HEK293 (cell line): Measurements from ENCODE around the gene CRY1.

Experiments used
- CTCF ChIA-PET: fragments of 350-600 bp; formaldehyde crosslinking; extraction: SDS; loops from one replicate; lab custom pipeline; 2021; ENCODE audit warnings: antibody characterized with exemption; lab: Yijun Ruan, JAX
- POLR2A ChIA-PET: fragments of 300-600 bp; formaldehyde crosslinking; extraction: SDS; loops from one replicate; lab custom pipeline; 2020; ENCODE audit warnings: antibody characterized with exemption, inconsistent platforms; lab: Yijun Ruan, JAX
- H3K27ac ChIP-seq: fragments of 200-500 bp; sonication (Bioruptor generic); 2 replicates; pipeline ENCODE4 v1.5.1; 2014; ENCODE audit warnings: low read depth, low read length, control low read depth, inconsistent platforms; ENCODE audit errors: extremely low read depth
- H3K36me3 ChIP-seq, 2 experiments: fragments of 200-500 bp in 1 of 2; sonication (Bioruptor generic) in 1 of 2; 1 replicate in 1 of 2; 2 replicates in 1 of 2; pipeline ENCODE4 v1.5.1; 2014 to 2017; ENCODE audit warnings: inconsistent platforms in 2 of 2, low read length in 2 of 2; ENCODE audit not compliant: control insufficient read depth in 2 of 2, insufficient read depth in 1 of 2
- H3K4me1 ChIP-seq: fragments of 200-500 bp; sonication (Bioruptor generic); 2 replicates; pipeline ENCODE4 v1.5.1; 2014; ENCODE audit warnings: mild to moderate bottlenecking, low read length, inconsistent platforms; ENCODE audit not compliant: control insufficient read depth, insufficient read depth
- H3K4me3 ChIP-seq: 2 replicates; pipeline ENCODE4 v1.5.1; 2011; ENCODE audit warnings: low read depth, mild to moderate bottlenecking, control low read depth, low read length, moderate library complexity
- H3K9me3 ChIP-seq: fragments of 200-500 bp; sonication (Bioruptor generic); 2 replicates; pipeline ENCODE4 v1.5.1; 2014; ENCODE audit warnings: low read depth, low read length, inconsistent platforms; ENCODE audit not compliant: control insufficient read depth, insufficient read depth
- ATF2 ChIP-seq: fragments of 450-650 bp; formaldehyde crosslinking; IDR thresholded peaks from 2 replicates; pipeline ENCODE4 v1.5.1; 2016; ENCODE audit warnings: missing biosample characterization, missing genetic modification characterization, low read depth
- HOXA7 ChIP-seq: sonication (generic); formaldehyde crosslinking; IDR thresholded peaks from 2 replicates; pipeline ENCODE4 v1.8.1; 2022; ENCODE audit warnings: missing genetic modification reagents, borderline replicate concordance
- KLF8 ChIP-seq: fragments of 450-650 bp; formaldehyde crosslinking; IDR thresholded peaks from 2 replicates; pipeline ENCODE4 v1.5.1; 2016; ENCODE audit warnings: missing biosample characterization, missing genetic modification characterization
- KLF9 ChIP-seq: fragments of 450-650 bp; formaldehyde crosslinking; IDR thresholded peaks from 2 replicates; pipeline ENCODE4 v1.5.1; 2016; ENCODE audit warnings: missing biosample characterization, missing genetic modification characterization, low read depth
- SETDB1 ChIP-seq: IDR thresholded peaks from one replicate; pipeline ENCODE4 v1.6.1; 2017; ENCODE audit warnings: mild to moderate bottlenecking, low read length, moderate library complexity, mixed read lengths; ENCODE audit not compliant: insufficient read length
- SP7 ChIP-seq: fragments of 450-650 bp; formaldehyde crosslinking; IDR thresholded peaks from 2 replicates; pipeline ENCODE4 v1.5.1; 2016; ENCODE audit warnings: missing biosample characterization, missing genetic modification characterization
- ZNF184 ChIP-seq: fragments of 450-650 bp; IDR thresholded peaks from 2 replicates; pipeline ENCODE4 v1.5.1; 2018; ENCODE audit warnings: missing biosample characterization, mild to moderate bottlenecking, missing genetic modification characterization
- ZNF19 ChIP-seq: fragments of 450-650 bp; formaldehyde crosslinking; IDR thresholded peaks from 2 replicates; pipeline ENCODE4; 2016; ENCODE audit warnings: missing biosample characterization, missing genetic modification characterization, low read depth
- ZNF292 ChIP-seq: fragments of 450-650 bp; formaldehyde crosslinking; IDR thresholded peaks from 2 replicates; pipeline ENCODE4 v1.5.1; 2016; ENCODE audit warnings: low read depth, missing biosample characterization, missing genetic modification characterization, borderline replicate concordance
- ZNF350 ChIP-seq: fragments of 450-650 bp; formaldehyde crosslinking; IDR thresholded peaks from 2 replicates; pipeline ENCODE4 v1.5.0; 2017; ENCODE audit warnings: missing biosample characterization, mild to moderate bottlenecking, missing genetic modification characterization
- ZNF366 ChIP-seq: fragments of 450-650 bp; formaldehyde crosslinking; conservative IDR thresholded peaks from 2 replicates; pipeline ENCODE4 v1.5.1; 2016; ENCODE audit warnings: missing biosample characterization, missing genetic modification characterization
- ZNF416 ChIP-seq: fragments of 450-650 bp; formaldehyde crosslinking; IDR thresholded peaks from 2 replicates; pipeline ENCODE4 v1.5.1; 2016; ENCODE audit warnings: missing biosample characterization, missing genetic modification characterization
- ZNF433 ChIP-seq: fragments of 450-650 bp; formaldehyde crosslinking; IDR thresholded peaks from 2 replicates; pipeline ENCODE4 v1.5.1; 2016; ENCODE audit warnings: missing biosample characterization, missing genetic modification characterization, low read depth
- ZNF529 ChIP-seq: fragments of 450-650 bp; formaldehyde crosslinking; IDR thresholded peaks from 2 replicates; pipeline ENCODE4 v1.5.1; 2017; ENCODE audit warnings: missing genetic modification characterization, missing biosample characterization; ENCODE audit not compliant: insufficient replicate concordance
- ZNF558 ChIP-seq: fragments of 450-650 bp; formaldehyde crosslinking; IDR thresholded peaks from 2 replicates; pipeline ENCODE4 v1.5.1; 2016; ENCODE audit warnings: missing biosample characterization, missing genetic modification characterization
- TF ChIP-seq, protein P1 (sequence below): fragments of 450-650 bp; formaldehyde crosslinking; IDR thresholded peaks from 2 replicates; pipeline ENCODE4 v1.5.1; 2017; ENCODE audit warnings: missing biosample characterization, missing genetic modification characterization
- TF ChIP-seq, protein P2 (sequence below): fragments of 450-650 bp; formaldehyde crosslinking; IDR thresholded peaks from 2 replicates; pipeline ENCODE4 v1.5.1; 2016; ENCODE audit warnings: missing biosample characterization, missing genetic modification characterization
- TF ChIP-seq, protein P3 (sequence below): fragments of 450-650 bp; formaldehyde crosslinking; IDR thresholded peaks from 2 replicates; pipeline ENCODE4 v1.5.0; 2017; ENCODE audit warnings: missing biosample characterization, missing genetic modification characterization, borderline replicate concordance
- TF ChIP-seq, protein P4 (sequence below): fragments of 450-650 bp; formaldehyde crosslinking; IDR thresholded peaks from 2 replicates; pipeline ENCODE4 v1.5.1; 2016; ENCODE audit warnings: missing biosample characterization, missing genetic modification characterization

The CRY1 gene

GRCh38 chr12:107057071-107057834 is 36.1 kb downstream of the CRY1 start:
- POLR2A ChIA-PET = interaction anchor here (0.6 kb wide), 1 partner anchor 613 kb away, joined by 3 read pairs; no protein-coding TSS in a partner anchor
- no peaks in the 10 kb centered on the region for H3K36me3 ChIP-seq
- H3K4me3 ChIP-seq = no peak overlapping the region
- CTCF ChIA-PET = interaction anchor here (0.6 kb wide), 1 partner anchor 436 kb away, joined by 3 read pairs; no protein-coding TSS in a partner anchor
- H3K27ac ChIP-seq = no peak overlapping the region
- no peaks in the 10 kb centered on the region; the same call in 1 of the 2 replicates for H3K9me3 ChIP-seq
- no peak for TF ChIP-seq ZNF529 (tag by site-specific recombination)
- TF ChIP-seq, protein P1, sequence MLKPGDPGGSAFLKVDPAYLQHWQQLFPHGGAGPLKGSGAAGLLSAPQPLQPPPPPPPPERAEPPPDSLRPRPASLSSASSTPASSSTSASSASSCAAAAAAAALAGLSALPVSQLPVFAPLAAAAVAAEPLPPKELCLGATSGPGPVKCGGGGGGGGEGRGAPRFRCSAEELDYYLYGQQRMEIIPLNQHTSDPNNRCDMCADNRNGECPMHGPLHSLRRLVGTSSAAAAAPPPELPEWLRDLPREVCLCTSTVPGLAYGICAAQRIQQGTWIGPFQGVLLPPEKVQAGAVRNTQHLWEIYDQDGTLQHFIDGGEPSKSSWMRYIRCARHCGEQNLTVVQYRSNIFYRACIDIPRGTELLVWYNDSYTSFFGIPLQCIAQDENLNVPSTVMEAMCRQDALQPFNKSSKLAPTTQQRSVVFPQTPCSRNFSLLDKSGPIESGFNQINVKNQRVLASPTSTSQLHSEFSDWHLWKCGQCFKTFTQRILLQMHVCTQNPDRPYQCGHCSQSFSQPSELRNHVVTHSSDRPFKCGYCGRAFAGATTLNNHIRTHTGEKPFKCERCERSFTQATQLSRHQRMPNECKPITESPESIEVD (tag by site-specific recombination) = peak; percentile 87
- peak; percentile 42 for TF ChIP-seq ATF2 (tag by site-specific recombination)
- TF ChIP-seq, protein P2, sequence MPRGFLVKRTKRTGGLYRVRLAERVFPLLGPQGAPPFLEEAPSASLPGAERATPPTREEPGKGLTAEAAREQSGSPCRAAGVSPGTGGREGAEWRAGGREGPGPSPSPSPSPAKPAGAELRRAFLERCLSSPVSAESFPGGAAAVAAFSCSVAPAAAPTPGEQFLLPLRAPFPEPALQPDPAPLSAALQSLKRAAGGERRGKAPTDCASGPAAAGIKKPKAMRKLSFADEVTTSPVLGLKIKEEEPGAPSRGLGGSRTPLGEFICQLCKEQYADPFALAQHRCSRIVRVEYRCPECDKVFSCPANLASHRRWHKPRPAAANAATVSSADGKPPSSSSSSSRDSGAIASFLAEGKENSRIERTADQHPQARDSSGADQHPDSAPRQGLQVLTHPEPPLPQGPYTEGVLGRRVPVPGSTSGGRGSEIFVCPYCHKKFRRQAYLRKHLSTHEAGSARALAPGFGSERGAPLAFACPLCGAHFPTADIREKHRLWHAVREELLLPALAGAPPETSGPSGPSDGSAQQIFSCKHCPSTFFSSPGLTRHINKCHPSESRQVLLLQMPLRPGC = no peak
- TF ChIP-seq ZNF366 (tag by site-specific recombination) = peak; percentile 26; the same call in 1 of the 2 replicates
- 0 out of 2 replicates have a peak, but pooled peaks have one; percentile 53 for TF ChIP-seq SP7 (tag by site-specific recombination)
- TF ChIP-seq, all 188 proteins: peak for 4
- no peaks in the 10 kb centered on the region for H3K4me1 ChIP-seq

DNA sequence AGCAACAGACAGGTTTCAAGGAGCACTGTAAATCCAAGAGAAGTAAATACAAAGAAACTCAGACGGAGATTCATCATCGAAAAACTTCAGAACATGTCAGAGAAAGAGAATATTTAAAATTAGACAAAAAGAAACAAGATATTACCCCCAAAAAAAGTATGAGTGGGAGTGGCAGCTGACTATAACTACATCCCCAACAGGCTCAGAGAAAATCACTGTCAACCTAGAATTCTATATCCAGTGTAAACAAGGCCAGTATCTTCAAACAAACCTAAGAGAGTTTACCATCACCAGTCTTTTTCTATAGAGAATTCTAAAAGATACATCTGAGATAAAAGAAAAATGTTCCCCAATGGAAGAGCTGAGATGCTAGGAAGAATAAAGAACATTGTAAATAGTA is 39.6 kb downstream of the CRY1 start:
- CTCF ChIA-PET = interaction anchor here (0.6 to 0.7 kb wide), 2 partner anchors 9 to 81 kb away, joined by 3 read pairs; no protein-coding TSS in a partner anchor

More for the DNA sequence above, 39.6 kb downstream of the CRY1 start:
- POLR2A ChIA-PET = no interaction called here
- TF ChIP-seq KLF9 (no peak), SETDB1 (peak; percentile 96), ZNF19 (tag by site-specific recombination) (no peak), ZNF433 (tag by site-specific recombination) (no peak), ZNF529 (tag by site-specific recombination) (peak; percentile 40), ZNF350 (tag by site-specific recombination) (no peak), ZNF292 (tag by site-specific recombination) (no peak), HOXA7 (CRISPR knock-in tag) (no peak), KLF8 (tag by site-specific recombination) (no peak), ZNF184 (no peak), ZNF416 (tag by site-specific recombination) (no peak), ZNF558 (tag by site-specific recombination) (peak; percentile 86)
- TF ChIP-seq, protein P3, sequence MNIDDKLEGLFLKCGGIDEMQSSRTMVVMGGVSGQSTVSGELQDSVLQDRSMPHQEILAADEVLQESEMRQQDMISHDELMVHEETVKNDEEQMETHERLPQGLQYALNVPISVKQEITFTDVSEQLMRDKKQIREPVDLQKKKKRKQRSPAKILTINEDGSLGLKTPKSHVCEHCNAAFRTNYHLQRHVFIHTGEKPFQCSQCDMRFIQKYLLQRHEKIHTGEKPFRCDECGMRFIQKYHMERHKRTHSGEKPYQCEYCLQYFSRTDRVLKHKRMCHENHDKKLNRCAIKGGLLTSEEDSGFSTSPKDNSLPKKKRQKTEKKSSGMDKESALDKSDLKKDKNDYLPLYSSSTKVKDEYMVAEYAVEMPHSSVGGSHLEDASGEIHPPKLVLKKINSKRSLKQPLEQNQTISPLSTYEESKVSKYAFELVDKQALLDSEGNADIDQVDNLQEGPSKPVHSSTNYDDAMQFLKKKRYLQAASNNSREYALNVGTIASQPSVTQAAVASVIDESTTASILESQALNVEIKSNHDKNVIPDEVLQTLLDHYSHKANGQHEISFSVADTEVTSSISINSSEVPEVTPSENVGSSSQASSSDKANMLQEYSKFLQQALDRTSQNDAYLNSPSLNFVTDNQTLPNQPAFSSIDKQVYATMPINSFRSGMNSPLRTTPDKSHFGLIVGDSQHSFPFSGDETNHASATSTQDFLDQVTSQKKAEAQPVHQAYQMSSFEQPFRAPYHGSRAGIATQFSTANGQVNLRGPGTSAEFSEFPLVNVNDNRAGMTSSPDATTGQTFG (tag by site-specific recombination) = no peak
- TF ChIP-seq, protein P4, sequence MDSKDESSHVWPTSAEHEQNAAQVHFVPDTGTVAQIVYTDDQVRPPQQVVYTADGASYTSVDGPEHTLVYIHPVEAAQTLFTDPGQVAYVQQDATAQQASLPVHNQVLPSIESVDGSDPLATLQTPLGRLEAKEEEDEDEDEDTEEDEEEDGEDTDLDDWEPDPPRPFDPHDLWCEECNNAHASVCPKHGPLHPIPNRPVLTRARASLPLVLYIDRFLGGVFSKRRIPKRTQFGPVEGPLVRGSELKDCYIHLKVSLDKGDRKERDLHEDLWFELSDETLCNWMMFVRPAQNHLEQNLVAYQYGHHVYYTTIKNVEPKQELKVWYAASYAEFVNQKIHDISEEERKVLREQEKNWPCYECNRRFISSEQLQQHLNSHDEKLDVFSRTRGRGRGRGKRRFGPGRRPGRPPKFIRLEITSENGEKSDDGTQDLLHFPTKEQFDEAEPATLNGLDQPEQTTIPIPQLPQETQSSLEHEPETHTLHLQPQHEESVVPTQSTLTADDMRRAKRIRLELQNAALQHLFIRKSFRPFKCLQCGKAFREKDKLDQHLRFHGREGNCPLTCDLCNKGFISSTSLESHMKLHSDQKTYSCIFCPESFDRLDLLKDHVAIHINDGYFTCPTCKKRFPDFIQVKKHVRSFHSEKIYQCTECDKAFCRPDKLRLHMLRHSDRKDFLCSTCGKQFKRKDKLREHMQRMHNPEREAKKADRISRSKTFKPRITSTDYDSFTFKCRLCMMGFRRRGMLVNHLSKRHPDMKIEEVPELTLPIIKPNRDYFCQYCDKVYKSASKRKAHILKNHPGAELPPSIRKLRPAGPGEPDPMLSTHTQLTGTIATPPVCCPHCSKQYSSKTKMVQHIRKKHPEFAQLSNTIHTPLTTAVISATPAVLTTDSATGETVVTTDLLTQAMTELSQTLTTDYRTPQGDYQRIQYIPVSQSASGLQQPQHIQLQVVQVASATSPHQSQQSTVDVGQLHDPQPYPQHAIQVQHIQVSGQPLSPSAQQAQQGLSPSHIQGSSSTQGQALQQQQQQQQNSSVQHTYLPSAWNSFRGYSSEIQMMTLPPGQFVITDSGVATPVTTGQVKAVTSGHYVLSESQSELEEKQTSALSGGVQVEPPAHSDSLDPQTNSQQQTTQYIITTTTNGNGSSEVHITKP = no peak
- no peak overlapping the region for H3K4me3 ChIP-seq
- H3K4me1 ChIP-seq = no peaks in the 10 kb centered on the region
- no peak overlapping the region for H3K27ac ChIP-seq
- no peaks in the 10 kb centered on the region; the same call in 1 of the 2 replicates for H3K9me3 ChIP-seq
- H3K36me3 ChIP-seq = no peaks in the 10 kb centered on the region
